AG04449 (cell line): ENCODE results near the gene FLVCR2.

Experiments used
- CTCF ChIA-PET: fragments of 350-600 bp; formaldehyde crosslinking; extraction: SDS; loops from one replicate; lab custom pipeline; 2021; ENCODE audit warnings: antibody characterized with exemption; lab: Yijun Ruan, JAX
- POLR2A ChIA-PET: fragments of 400-600, 350-600 bp; formaldehyde crosslinking; extraction: SDS; loops from one replicate; lab custom pipeline; 2020; ENCODE audit warnings: antibody characterized with exemption, inconsistent platforms; lab: Yijun Ruan, JAX
- DNase-seq: peaks from one replicate; pipeline ENCODE4 v3.0.0-alpha.2; 2010; ENCODE audit warnings: low read depth, low spot score
- H3K4me3 ChIP-seq: 2 replicates; pipeline ENCODE4 v1.5.1; 2011; ENCODE audit warnings: low read depth, mild to moderate bottlenecking, control low read depth, low read length
- CTCF ChIP-seq: IDR thresholded peaks from one replicate; pipeline ENCODE4 v1.5.1; 2011; ENCODE audit warnings: mild to moderate bottlenecking, moderate library complexity, low read length, control low read depth, inconsistent platforms; ENCODE audit not compliant: insufficient read depth; ENCODE audit errors: missing control alignments

The FLVCR2 gene

GRCh38 chr14:75553157-75553556 lies 25.3 kb upstream of the FLVCR2 start:
- POLR2A ChIA-PET = no interaction called here

GRCh38 chr14:75553761-75554364 lies 24.6 kb upstream of the FLVCR2 start:
- CTCF ChIA-PET = interaction anchor here (1.0 to 5.3 kb wide), 5 partner anchors 9 to 24 kb away, joined by 3 to 18 read pairs (median 3); partner anchors contain the start of gene FLVCR2
- no peak for DNase-seq
- H3K4me3 ChIP-seq = no peak overlapping the region
- TF ChIP-seq CTCF = no peak
- POLR2A ChIA-PET = no interaction called here

More at GRCh38 chr14:75553157-75553556, 25.3 kb upstream of the FLVCR2 start:
- H3K4me3 ChIP-seq = no peak overlapping the region
- CTCF ChIA-PET = interaction anchor here (1.1 to 5.3 kb wide), 3 partner anchors 8 to 24 kb away, joined by 3 to 26 read pairs (median 18); partner anchors contain the start of gene FLVCR2
- TF ChIP-seq CTCF = no peak
- DNase-seq = no peak

DNA sequence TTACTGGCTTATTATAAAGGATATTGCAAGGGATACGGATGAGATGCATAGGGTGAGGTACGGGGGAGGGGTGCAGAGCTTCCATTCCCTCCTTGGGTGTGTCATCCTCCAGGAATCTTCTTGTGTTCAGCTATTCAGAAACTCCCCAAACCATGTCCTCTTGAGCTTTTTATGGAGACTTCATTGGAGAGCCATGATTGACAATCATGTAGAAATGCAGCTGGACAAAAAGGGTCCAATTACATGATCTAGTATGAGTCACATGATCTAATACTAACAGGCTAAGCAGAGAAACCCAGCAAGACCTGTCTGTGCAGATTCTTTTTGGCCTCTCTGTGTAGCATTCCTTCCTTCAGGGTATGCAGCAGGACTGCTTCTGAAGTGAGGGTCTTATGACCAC lies 23.9 kb upstream of the FLVCR2 start:
- no peak for DNase-seq
- POLR2A ChIA-PET = no interaction called here
- H3K4me3 ChIP-seq = no peak overlapping the region
- TF ChIP-seq CTCF = no peak
- CTCF ChIA-PET = interaction anchor here (1.0 to 5.3 kb wide), 5 partner anchors 9 to 23 kb away, joined by 3 to 18 read pairs (median 3); partner anchors contain the start of gene FLVCR2

DNA sequence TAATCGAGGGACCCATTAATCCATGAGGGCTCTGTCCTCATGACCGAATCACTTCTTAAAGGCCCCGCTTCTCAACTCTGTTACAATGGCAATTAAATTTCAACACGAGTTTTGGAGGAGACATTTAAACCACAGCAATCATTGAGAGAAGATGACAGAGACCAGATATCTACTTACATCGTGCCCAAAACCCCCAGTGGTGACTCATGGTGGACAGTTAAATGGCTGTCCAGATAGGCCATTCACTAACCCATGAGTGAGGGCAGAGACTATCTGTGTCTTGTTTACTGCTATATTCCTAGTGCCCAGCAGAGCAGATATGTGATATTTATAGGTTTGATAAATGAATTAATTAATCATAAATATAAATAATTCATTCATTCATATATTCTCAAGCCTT lies 20.0 kb upstream of the FLVCR2 start:
- H3K4me3 ChIP-seq = no peak overlapping the region
- no peak for DNase-seq
- ChIA-PET POLR2A (no interaction called here), CTCF (interaction anchor here (7.1 kb wide), 1 partner anchor 17 kb away, joined by 141 read pairs; the partner anchor contains the start of gene FLVCR2)
- no peak for TF ChIP-seq CTCF

GRCh38 chr14:75559045-75559444 lies 19.4 kb upstream of the FLVCR2 start:
- CTCF ChIA-PET = interaction anchor here (1.4 to 7.1 kb wide), 5 partner anchors 10 to 250 kb away, joined by 3 to 141 read pairs (median 36); partner anchors contain the start of gene FLVCR2
- DNase-seq = no peak
- H3K4me3 ChIP-seq = no peak overlapping the region
- POLR2A ChIA-PET = no interaction called here
- TF ChIP-seq CTCF = no peak

DNA sequence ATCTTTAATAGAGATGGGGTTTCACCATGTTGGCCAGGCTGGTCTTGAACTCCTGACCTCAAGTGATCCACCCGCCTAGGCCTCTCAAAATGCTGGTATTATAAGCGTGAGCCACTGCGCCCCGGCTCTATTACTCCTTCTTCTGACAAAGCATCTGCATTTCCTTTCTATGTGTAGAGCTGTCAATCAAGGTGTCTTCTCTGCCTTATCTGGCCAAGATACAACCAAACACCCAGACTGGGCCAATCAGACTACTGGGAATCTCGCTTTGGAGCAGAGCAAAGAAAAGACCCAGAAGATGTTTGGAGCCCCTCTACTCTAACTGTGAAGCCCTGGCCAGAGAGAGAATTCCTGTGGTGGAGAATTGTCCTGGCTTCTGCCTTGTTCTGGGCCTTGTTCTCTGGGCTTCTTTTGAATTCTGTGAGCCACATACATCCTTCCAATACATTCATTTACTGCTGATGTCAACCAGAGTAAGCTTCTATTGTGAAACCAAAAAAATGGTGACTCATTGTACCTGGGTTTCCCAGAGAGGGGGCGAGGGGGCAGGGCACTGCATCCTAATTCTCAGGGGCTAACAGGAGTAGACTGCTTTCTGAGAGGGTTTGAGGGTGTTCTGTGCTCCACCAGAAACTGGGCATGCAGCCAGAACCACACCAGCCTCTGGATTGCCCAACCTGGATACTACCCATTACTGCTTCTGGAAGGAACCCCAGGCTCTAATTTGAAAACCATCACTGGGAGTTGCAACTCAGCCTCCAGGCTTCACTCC lies 18.8 kb upstream of the FLVCR2 start:
- TF ChIP-seq CTCF = no peak
- no peak overlapping the region for H3K4me3 ChIP-seq
- CTCF ChIA-PET = interaction anchor here (1.0 to 7.1 kb wide), 10 partner anchors 8 to 258 kb away, joined by 3 to 141 read pairs (median 17); partner anchors contain the start of gene FLVCR2
- POLR2A ChIA-PET = no interaction called here
- no peak for DNase-seq
